Measurements from ENCODE around the gene AP5S1.

- TF ChIP-seq CTCF (conservative IDR thresholded peaks at IDR 0.05) (no peak), EZH2 (IDR thresholded peaks at IDR 0.05; ENCODE audit: low read depth) (no peak)
These were observed 46.1 kb downstream of the AP5S1 start for GRCh38 chr20:3866464-3866863.

All from PC-9 (cell line).